K562 (cell line): ENCODE results near the gene CYP46A1. TPM values are rescaled to one million over a fixed set of nuclear protein-coding genes. Genes with fewer than 3 reads are reported as not detected.

Experiments used
- ATAC-seq: fragments of 200-7000 bp; cut with Tn5 transposase; 3 replicates; pipeline ENCODE4 v1.9.1; 2020; ENCODE audit warnings: moderate library complexity
- BruUV-seq: library from RNA; stranded (reverse); fragments of 400-500 nt; replicated peaks from 2 replicates; lab custom pipeline; 2021; lab: Mats Ljungman, UMichigan
- CTCF ChIA-PET: fragments of 300-600 bp; formaldehyde crosslinking; extraction: SDS; loops from one replicate; lab custom pipeline; 2021; ENCODE audit warnings: low intra/inter-chr PET ratio; lab: Yijun Ruan, JAX
- POLR2A ChIA-PET: fragments of 300-600, 350-650 bp; sonication (Branson Sonifier 250); formaldehyde crosslinking; extraction: SDS; loops from one replicate; lab custom pipeline; 2021; ENCODE audit warnings: antibody characterized with exemption, inconsistent platforms; lab: Yijun Ruan, JAX
- DNase-seq, 4 experiments: peaks; one replicate each; pipeline versions ENCODE4 v3.0.0 to v3.0.0-alpha.2; 2011 to 2018; ENCODE audit warnings: low spot score in 3 of 4, mixed read lengths in 3 of 4; ENCODE audit errors: extremely low read depth in 1 of 4
- FAIRE-seq: peaks from 2 replicates; lab custom pipeline; 2011; peaks lifted over from hg19 to GRCh38; lab: Jason Lieb, UNC
- H2AFZ ChIP-seq: 2 replicates; pipeline ENCODE4 v1.6.0; 2011; ENCODE audit warnings: low read depth, low read length, control low read depth, inconsistent platforms
- H3K27ac ChIP-seq: fragments of 200-600 bp; 3 replicates; pipeline ENCODE4 v1.8.0; 2011; ENCODE audit warnings: low read depth, mild to moderate bottlenecking, control low read depth, inconsistent platforms, low read length, moderate library complexity, mixed read lengths; ENCODE audit errors: extremely low read depth
- H3K27me3 ChIP-seq, 2 experiments: fragments of 300-600 bp in 1 of 2; 2 replicates in 1 of 2; 3 replicates in 1 of 2; pipeline versions ENCODE4 v1.6.0 to v1.8.0; 2011; ENCODE audit warnings: inconsistent platforms in 2 of 2, low read length in 2 of 2, mild to moderate bottlenecking in 1 of 2, mixed read lengths in 1 of 2, moderate library complexity in 1 of 2; ENCODE audit not compliant: control insufficient read depth in 2 of 2, insufficient read depth in 2 of 2
- H3K36me3 ChIP-seq: fragments of 300-600 bp; 3 replicates; pipeline ENCODE4 v1.8.0; 2011; ENCODE audit warnings: mild to moderate bottlenecking, low read length, inconsistent platforms; ENCODE audit not compliant: control insufficient read depth, insufficient read depth
- H3K4me1 ChIP-seq, 2 experiments: fragments of 200-600 bp in 1 of 2; replicated peaks in 1 of 2; 2 replicates in 1 of 2; 3 replicates in 1 of 2; pipeline versions ENCODE4 v1.5.1 to v1.8.0; 2011; ENCODE audit warnings: inconsistent platforms in 2 of 2, low read length in 2 of 2, mild to moderate bottlenecking in 1 of 2, mixed read lengths in 1 of 2, moderate library complexity in 1 of 2; ENCODE audit not compliant: control insufficient read depth in 2 of 2, insufficient read depth in 2 of 2
- H3K4me2 ChIP-seq: 2 replicates; pipeline ENCODE4 v1.6.1; 2011; ENCODE audit warnings: low read length, control low read depth, inconsistent platforms, mixed read lengths; ENCODE audit not compliant: insufficient read depth
- H3K4me3 ChIP-seq: fragments of 200-600 bp; sonication (generic), shearing (Covaris generic); 2 replicates; pipeline ENCODE4 v1.5.1; 2016; ENCODE audit warnings: control low read depth, inconsistent platforms
- H3K79me2 ChIP-seq: fragments of 200-600 bp; 3 replicates; pipeline ENCODE4 v1.8.0; 2011; ENCODE audit warnings: low read length, inconsistent platforms; ENCODE audit not compliant: control insufficient read depth, insufficient read depth
- H3K9ac ChIP-seq, 2 experiments: 2 replicates each; pipeline versions ENCODE4 v1.6.0 to v1.6.1; 2011; ENCODE audit warnings: low read depth in 2 of 2, low read length in 2 of 2, control low read depth in 1 of 2, inconsistent platforms in 1 of 2, mild to moderate bottlenecking in 1 of 2, mixed read lengths in 1 of 2; ENCODE audit not compliant: insufficient read depth in 1 of 2
- H3K9me1 ChIP-seq: one replicate; pipeline ENCODE4 v1.6.0; 2011; ENCODE audit warnings: inconsistent platforms, mild to moderate bottlenecking, low read length, moderate library complexity; ENCODE audit not compliant: control insufficient read depth, insufficient read depth
- H3K9me3 ChIP-seq: replicated peaks from 2 replicates; pipeline ENCODE4 v1.5.1; 2011; ENCODE audit warnings: low read depth, low read length, inconsistent platforms; ENCODE audit not compliant: control insufficient read depth, insufficient read depth
- H4K20me1 ChIP-seq: replicated peaks from 2 replicates; pipeline ENCODE4 v1.6.1; 2011; ENCODE audit warnings: low read length, inconsistent platforms, mixed read lengths; ENCODE audit not compliant: control insufficient read depth, insufficient read depth
- EWSR1 ChIP-seq: fragments of 450-650 bp; IDR thresholded peaks from 2 replicates; pipeline ENCODE4 v1.6.1; 2018; ENCODE audit warnings: borderline replicate concordance, mild to moderate bottlenecking, low read depth, moderate library complexity; ENCODE audit not compliant: partially characterized antibody
- MEF2D ChIP-seq: conservative IDR thresholded peaks from 2 replicates; pipeline ENCODE4 v1.6.1; 2016; ENCODE audit warnings: low read depth, missing genetic modification characterization, missing compliant biosample characterization
- SREBF2 ChIP-seq: sonication (generic); formaldehyde crosslinking; IDR thresholded peaks from 2 replicates; pipeline ENCODE4 v1.4.0; 2020; ENCODE audit warnings: mild to moderate bottlenecking, missing genetic modification reagents
- ZNF589 ChIP-seq: fragments of 200-800 bp; sonication (Bioruptor generic); IDR thresholded peaks from 2 replicates; pipeline ENCODE4 v1.6.1; 2016; ENCODE audit warnings: low read depth, missing genetic modification characterization, missing compliant biosample characterization
- WGBS: fragments of 100-300 bp; shearing (Covaris generic); methylation state at CpG from one replicate; pipeline ENCODE4 v1.1.6; 2016; ENCODE audit warnings: low coverage, mixed read lengths; ENCODE audit not compliant: insufficient coverage; ENCODE audit errors: missing lambda C conversion rate; 5-methylcytosine and 5-hydroxymethylcytosine counted together
- in situ Hi-C: fragments of 300-500 bp; cut with MboI; formaldehyde crosslinking; loops from 4 replicates; pipeline ENCODE4 v1.15.0; 2018; ENCODE audit warnings: inconsistent platforms, mixed read lengths
- intact Hi-C: fragments of 100-400 bp; cut with micrococcal nuclease; formaldehyde crosslinking; loops from 2 replicates; pipeline ENCODE4 v1.14.2; 2022
- polyA plus RNA-seq, 8 experiments: library from polyadenylated mRNA; depleted of rRNA in 4 of 8; stranded (reverse) in 5 of 8; unstranded in 3 of 8; fragments of >200 nt; fragmentation: Nextera tagmentation in 2 of 8; fragmentation: Illumina TruSeq in 1 of 8; extraction: Ambion mirVana in 2 of 8; extraction: Trizol in 1 of 8; gene quantifications; 2 replicates each; pipeline versions ENCODE4 v1.2.1 to v1.2.3, GENCODE V29; 2011 to 2014; ENCODE audit warnings: inconsistent platforms in 1 of 8, missing spikeins in 1 of 8
- total RNA-seq, 7 experiments: library from RNA; depleted of rRNA in 6 of 7; stranded (reverse); fragments of >200 nt in 6 of 7; fragmentation: Illumina TruSeq in 2 of 7; extraction: Trizol in 2 of 7; gene quantifications; 2 replicates each; pipeline versions ENCODE4 v1.2.1 to v1.2.3, GENCODE V29; 2011 to 2021; ENCODE audit warnings: low replicate concordance in 1 of 7
- TF ChIP-seq, protein P1 (sequence below): fragments of 200-800 bp; sonication (Bioruptor generic); IDR thresholded peaks from 2 replicates; pipeline ENCODE4 v1.6.1; 2017; ENCODE audit warnings: missing genetic modification characterization, missing compliant biosample characterization

CYP46A1 gene
- total and polyA plus RNA-seq, 9 of the 15 experiments (the other 6 are each of a cell fraction or from before 2014, with no cell fraction given): not detected

GRCh38 chr14:99674064-99674650 lies 9.9 kb upstream of the CYP46A1 start:
- TF ChIP-seq MEF2D (tag) (no peak), ZNF589 (CRISPR knock-in tag) (no peak), SREBF2 (no peak), EWSR1 (no peak)
- TF ChIP-seq, protein P1, sequence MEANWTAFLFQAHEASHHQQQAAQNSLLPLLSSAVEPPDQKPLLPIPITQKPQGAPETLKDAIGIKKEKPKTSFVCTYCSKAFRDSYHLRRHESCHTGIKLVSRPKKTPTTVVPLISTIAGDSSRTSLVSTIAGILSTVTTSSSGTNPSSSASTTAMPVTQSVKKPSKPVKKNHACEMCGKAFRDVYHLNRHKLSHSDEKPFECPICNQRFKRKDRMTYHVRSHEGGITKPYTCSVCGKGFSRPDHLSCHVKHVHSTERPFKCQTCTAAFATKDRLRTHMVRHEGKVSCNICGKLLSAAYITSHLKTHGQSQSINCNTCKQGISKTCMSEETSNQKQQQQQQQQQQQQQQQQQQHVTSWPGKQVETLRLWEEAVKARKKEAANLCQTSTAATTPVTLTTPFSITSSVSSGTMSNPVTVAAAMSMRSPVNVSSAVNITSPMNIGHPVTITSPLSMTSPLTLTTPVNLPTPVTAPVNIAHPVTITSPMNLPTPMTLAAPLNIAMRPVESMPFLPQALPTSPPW (CRISPR knock-in tag): no peak
- Histone ChIP-seq H3K9me1 (no peaks in the 10 kb centered on the region), H3K9ac (no peak overlapping the region), H2AFZ (no peak overlapping the region), H3K4me3 (no peak overlapping the region), H4K20me1 (no peaks in the 10 kb centered on the region), H3K4me2 (no peak overlapping the region), H3K27me3 (peaks cover 4 to 43% of the 10 kb centered on the region in 2 experiments; a peak in 4 of 5 replicates), H3K27ac (no peak overlapping the region), H3K79me2 (no peaks in the 10 kb centered on the region), H3K4me1 (peaks cover 0 to 8% of the 10 kb centered on the region in 2 experiments; a peak in 3 of 5 replicates), H3K9me3 (no peaks in the 10 kb centered on the region; the same call in 1 of the 2 replicates), H3K36me3 (no peaks in the 10 kb centered on the region)
- 1% methylated on average over 9 of the region's 9 CpGs for WGBS
- BruUV-seq: no TSS peak
- FAIRE-seq (no peak), ATAC-seq (no peak), DNase-seq (no peak)
- POLR2A ChIA-PET: no interaction called here
- in situ Hi-C loops: no loop called here
- CTCF ChIA-PET: no interaction called here
- intact Hi-C loops: no loop called here
